ENCODE measurements around the gene ARG2.

The ARG2 gene

DNA sequence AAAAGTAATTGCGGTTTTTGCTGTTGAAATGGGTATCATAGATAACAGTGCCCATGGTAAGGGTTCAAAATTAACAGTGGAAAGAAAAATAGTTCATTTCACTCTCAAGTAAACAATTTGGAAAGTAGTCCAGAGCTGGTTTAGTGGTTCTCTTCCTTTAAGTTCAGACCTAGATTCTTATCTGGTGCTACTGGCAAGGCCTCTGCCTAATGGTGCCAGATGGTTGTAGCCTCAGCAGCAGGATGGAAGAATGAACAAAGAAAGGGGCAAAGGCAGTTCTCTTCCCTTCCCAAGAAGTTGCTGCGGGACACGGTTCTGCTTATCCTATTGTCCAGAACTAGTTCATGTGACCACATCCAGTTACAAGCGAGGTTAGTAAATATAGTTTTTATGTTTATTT lies 10.5 kb downstream of the ARG2 start:
- no peak overlapping the region for H3K27ac ChIP-seq
- TF ChIP-seq ZFX (IDR thresholded peaks at IDR 0.05) (no peak), CTCF (conservative IDR thresholded peaks at IDR 0.05) (no peak)

DNA sequence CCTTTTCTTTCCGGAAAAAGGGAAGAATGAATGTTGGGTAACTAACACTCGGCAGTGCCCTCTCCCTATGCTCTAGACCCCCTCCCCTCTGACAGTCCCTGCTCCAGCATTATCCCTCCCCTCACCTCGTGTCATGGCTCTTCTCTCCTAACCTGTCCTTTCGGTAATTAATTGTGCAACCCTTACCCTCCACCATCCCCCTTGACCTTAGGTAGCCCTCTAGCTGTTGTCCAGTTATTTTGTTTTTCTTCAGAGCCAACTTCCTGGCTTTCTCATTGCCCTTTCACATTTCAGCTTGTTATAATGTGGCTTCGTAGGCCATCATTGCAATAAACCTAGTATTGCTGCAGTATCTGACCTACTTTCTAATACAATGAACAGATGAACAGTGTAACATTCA lies 11.2 kb downstream of the ARG2 start:
- TF ChIP-seq ZFX (IDR thresholded peaks at IDR 0.05), result no peak
- TF ChIP-seq CTCF (conservative IDR thresholded peaks at IDR 0.05), result no peak
- H3K27ac ChIP-seq, result no peak overlapping the region

DNA sequence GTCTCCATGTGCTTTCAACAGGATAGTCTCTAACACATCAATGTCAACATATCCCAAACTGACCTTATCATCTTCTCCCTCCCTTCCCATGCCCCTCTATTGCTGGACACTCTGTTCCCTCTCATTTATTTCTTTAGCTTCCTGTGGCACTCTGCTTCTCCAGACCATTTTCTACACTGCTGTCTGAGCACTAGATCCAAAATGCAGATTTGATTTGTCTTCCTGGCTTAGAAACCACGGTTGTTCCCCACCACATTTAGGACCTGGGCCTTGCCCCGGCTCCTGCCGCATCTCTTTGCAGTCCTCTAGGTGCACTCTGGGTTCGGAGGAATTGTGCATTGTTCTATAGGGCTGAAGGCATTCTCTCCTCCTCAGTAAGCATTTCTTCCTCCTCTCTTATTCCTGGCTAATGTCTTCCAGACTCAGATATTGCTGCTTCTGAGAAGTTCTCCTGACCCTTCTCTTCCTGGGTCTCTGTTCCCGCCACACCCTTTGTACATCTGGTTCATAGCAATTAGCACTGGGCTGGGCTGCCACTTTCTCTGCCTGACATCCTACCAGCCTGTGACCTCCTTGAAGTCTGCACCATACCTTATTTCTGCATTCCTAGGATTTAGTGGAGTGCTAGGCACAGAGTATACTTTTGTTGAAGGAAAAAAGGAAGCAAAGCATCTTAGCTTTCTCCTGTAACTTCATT lies 13.9 kb downstream of the ARG2 start:
- H3K27ac ChIP-seq, result no peak overlapping the region
- TF ChIP-seq CTCF (conservative IDR thresholded peaks at IDR 0.05) (no peak), ZFX (IDR thresholded peaks at IDR 0.05) (0 out of 2 replicates have a peak, but pooled peaks have one; percentile 7)

- no peak overlapping the region for H3K27ac ChIP-seq
- no peak for TF ChIP-seq CTCF (conservative IDR thresholded peaks at IDR 0.05)
Measured at GRCh38 chr14:67636361-67636919, 16.7 kb downstream of the ARG2 start.

- TF ChIP-seq CTCF (conservative IDR thresholded peaks at IDR 0.05), result no peak
- TF ChIP-seq ZFX (IDR thresholded peaks at IDR 0.05), result no peak
- H3K27ac ChIP-seq, result no peak overlapping the region
Measured at GRCh38 chr14:67638642-67639041, 18.9 kb downstream of the ARG2 start.

- H3K27ac ChIP-seq, result no peak overlapping the region
- TF ChIP-seq CTCF (conservative IDR thresholded peaks at IDR 0.05), result no peak
- TF ChIP-seq ZFX (IDR thresholded peaks at IDR 0.05), result no peak
Measured at GRCh38 chr14:67641480-67641879, 21.8 kb downstream of the ARG2 start.

- no peak overlapping the region for H3K27ac ChIP-seq
- TF ChIP-seq ZFX (IDR thresholded peaks at IDR 0.05) (no peak), CTCF (conservative IDR thresholded peaks at IDR 0.05) (no peak)
Measured at GRCh38 chr14:67641902-67642749, 22.4 kb downstream of the ARG2 start.
